NCI-H1694 treated with DMSO at 0.1 percent for 48 hours (cell line): ENCODE results near the gene GSTT4.
"Not testable (repeated sequence)": the region's sequence is repeated elsewhere in the genome, so short reads cannot be mapped to it uniquely, and the experiment has no call there.

ENCODE experiments used
- DNase-seq: peaks from one replicate; lab custom pipeline; 2025; lab: John Stamatoyannopoulos, UW

The GSTT4 gene

GRCh38 chr22:24005201-24005600 lies at the start of gene GSTT4:
Gene GSTT4, minus strand, starts transcription at chr22:24005453. Its CDS starts 97 bp downstream, at chr22:24005356.
- no peak for DNase-seq

GRCh38 chr22:24054356-24054755 lies 49.1 kb upstream of the GSTT4 start:
- no peak for DNase-seq

GRCh38 chr22:24053481-24054226 lies 48.4 kb upstream of the GSTT4 start:
- no peak for DNase-seq

GRCh38 chr22:24051568-24051967 lies 46.3 kb upstream of the GSTT4 start:
- no peak for DNase-seq

GRCh38 chr22:24051028-24051427 lies 45.8 kb upstream of the GSTT4 start:
- DNase-seq, result no peak

- no peak for DNase-seq
Observed at GRCh38 chr22:24049978-24050377, 44.7 kb upstream of the GSTT4 start.

- no peak for DNase-seq
Observed at GRCh38 chr22:24049211-24049610, 44.0 kb upstream of the GSTT4 start.

GRCh38 chr22:24046024-24046423 lies 40.8 kb upstream of the GSTT4 start:
- DNase-seq, result no peak

- DNase-seq, result no peak
Observed at GRCh38 chr22:24043958-24044357, 38.7 kb upstream of the GSTT4 start.

GRCh38 chr22:24043465-24043864 lies 38.2 kb upstream of the GSTT4 start:
- DNase-seq, result not testable (repeated sequence)

GRCh38 chr22:24040946-24041345 lies 35.7 kb upstream of the GSTT4 start:
- no peak for DNase-seq

- DNase-seq, result no peak
Observed at GRCh38 chr22:24039046-24039445, 33.8 kb upstream of the GSTT4 start.

GRCh38 chr22:24037851-24038765 lies 32.9 kb upstream of the GSTT4 start:
- no peak for DNase-seq

GRCh38 chr22:24035296-24035695 lies 30.0 kb upstream of the GSTT4 start:
- no peak for DNase-seq

- no peak for DNase-seq
Observed at GRCh38 chr22:24033731-24034130, 28.5 kb upstream of the GSTT4 start.

GRCh38 chr22:24030186-24030702 lies 25.0 kb upstream of the GSTT4 start:
- DNase-seq, result no peak

GRCh38 chr22:24029304-24029703 lies 24.1 kb upstream of the GSTT4 start:
- DNase-seq, result no peak

- no peak for DNase-seq
Observed at GRCh38 chr22:24028533-24028932, 23.3 kb upstream of the GSTT4 start.

GRCh38 chr22:24027991-24028390 lies 22.7 kb upstream of the GSTT4 start:
- DNase-seq, result no peak

GRCh38 chr22:24027389-24027975 lies 22.2 kb upstream of the GSTT4 start:
- no peak for DNase-seq

- no peak for DNase-seq
Observed at GRCh38 chr22:24026733-24027132, 21.5 kb upstream of the GSTT4 start.

GRCh38 chr22:24026056-24026455 lies 20.8 kb upstream of the GSTT4 start:
- no peak for DNase-seq

GRCh38 chr22:24025475-24025874 lies 20.2 kb upstream of the GSTT4 start:
- DNase-seq, result no peak
